NAMALWA (cell line): ENCODE data around the gene PRMT7.
A peak's percentile ranks its signal among the peaks of the same experiment; 100 is the strongest.

ENCODE experiments used
- DNase-seq: peaks from one replicate; pipeline ENCODE4 v3.0.0-alpha.2; 2015; ENCODE audit warnings: low spot score

PRMT7 gene

DNA sequence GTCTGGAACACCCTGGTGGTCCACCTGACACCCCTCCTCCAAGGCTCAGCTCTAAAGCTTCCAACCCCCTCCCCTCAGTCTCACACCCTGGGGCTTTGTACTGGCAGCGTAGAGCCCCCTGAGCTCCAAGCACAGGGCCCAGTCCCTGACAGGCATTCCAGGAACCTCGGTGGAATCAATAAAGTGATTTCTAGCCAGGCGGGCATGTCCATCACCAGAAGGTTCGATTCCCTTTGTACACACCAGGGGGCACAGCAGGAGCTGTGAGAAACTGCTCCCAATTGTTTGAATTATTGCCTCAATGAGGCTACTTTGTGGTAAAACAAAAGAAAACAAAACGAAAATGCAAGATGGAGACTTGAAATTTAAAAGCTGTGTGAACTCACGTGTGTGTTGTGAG lies 85.7 kb downstream of the PRMT7 start:
- DNase-seq, result peak; percentile 63

DNA sequence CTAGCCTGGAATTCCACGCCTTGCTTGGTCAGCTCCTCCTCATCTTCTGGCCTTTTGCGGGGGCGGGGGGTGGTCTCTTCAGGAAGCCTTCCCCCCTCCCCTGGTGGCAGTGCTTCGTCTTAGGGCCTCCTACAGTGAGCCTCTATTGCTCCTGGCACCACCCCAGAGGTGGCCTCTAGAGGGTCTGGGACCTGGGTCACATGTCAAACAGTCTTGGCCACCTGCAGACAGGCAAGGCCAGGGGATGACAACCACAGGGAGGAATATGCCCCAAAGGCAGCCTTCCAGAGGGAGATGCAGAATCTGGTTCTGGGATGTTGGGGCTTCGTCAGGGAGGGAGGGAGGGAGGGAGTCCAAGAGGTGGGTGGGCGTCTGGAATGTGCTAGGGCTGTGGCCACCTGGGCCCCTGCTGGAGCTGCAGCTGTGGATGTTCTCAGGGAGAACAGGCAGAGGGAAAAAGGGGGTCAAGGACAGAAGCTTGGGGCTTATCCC lies 86.9 kb downstream of the PRMT7 start:
- DNase-seq, result no peak

DNA sequence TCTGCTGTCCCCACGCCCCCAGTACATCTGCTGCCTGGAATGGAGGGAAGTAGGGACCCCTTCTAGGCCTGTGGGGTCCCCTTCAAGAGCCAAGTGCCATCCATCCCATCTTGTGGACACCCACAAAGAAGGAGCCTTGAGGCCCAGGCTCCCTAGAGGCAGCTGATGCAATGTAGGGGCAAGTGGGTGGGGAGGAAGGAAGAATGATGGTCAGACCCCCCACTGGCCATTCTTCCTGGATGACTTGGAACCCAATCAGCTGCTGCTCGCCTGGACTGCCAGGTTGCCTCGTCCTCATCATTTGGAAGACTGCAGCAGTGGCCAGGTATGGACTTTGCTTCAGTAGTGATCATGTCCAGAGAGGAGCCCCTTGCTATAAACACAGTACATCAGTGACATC lies 88.6 kb downstream of the PRMT7 start:
- DNase-seq, result no peak

DNA sequence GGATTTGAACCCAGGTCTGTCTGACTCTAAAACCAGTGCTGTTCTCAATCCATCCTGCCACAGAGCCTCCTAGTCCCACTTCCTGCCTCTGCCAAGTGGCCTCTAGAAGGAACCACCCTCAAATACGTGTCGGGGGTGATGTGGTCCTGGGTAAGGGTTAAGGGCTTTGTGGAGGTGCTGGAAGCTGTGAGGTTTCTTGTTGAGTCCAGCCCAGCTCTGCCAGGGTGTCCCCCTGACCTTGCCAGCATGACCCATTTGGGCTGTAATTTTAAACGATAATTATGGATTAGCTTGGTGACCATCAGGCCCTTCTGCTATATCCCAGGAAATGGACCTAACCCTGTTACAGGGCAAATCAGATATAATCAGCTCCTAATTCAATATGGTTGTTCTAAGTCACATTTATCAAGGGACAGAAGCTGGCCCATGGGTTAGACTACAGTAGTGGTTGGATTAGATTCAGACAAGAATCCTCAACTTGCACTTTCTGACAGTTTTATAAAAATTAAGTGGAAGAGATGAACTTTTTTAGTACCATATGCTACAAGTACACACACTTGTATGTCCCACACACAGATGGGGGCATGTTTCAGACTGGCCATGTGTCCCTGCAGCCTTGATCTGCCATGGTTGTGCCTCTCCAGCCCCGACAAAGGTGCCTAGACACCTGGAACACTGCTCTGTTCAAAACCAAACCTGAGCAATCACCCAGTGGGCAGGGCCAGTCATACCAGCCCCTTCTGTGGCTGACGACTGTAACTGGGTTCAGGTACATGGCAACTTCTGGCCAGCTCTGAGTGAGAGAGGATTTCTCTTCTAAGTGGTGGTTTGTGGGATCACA lies 89.5 kb downstream of the PRMT7 start:
- DNase-seq, result no peak

DNA sequence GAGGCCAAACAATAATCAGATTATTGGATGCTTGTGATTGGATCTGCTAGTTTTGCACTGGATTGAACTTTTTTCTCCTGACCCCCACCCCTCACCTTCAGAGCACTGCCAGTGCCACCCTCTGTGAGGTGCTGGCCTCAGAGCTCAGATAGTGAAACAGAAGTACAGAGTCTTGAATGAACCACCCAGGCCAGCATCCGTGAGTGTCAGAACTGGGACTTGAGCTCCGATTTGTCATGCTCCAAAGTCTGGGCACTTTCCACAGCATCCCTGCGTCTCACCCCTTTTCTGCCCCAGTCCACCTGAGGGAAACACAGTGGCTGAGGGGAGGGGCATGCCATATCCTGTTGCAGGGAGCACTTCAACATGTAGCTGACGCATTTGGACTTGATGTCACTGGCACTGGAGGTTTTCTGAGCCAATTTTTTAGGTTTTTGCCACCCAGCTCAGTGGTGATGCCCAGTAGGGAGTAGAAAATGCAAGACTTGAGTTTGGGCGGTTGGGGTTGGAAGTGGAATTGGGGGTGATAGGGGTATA lies 90.2 kb downstream of the PRMT7 start:
- no peak for DNase-seq

DNA sequence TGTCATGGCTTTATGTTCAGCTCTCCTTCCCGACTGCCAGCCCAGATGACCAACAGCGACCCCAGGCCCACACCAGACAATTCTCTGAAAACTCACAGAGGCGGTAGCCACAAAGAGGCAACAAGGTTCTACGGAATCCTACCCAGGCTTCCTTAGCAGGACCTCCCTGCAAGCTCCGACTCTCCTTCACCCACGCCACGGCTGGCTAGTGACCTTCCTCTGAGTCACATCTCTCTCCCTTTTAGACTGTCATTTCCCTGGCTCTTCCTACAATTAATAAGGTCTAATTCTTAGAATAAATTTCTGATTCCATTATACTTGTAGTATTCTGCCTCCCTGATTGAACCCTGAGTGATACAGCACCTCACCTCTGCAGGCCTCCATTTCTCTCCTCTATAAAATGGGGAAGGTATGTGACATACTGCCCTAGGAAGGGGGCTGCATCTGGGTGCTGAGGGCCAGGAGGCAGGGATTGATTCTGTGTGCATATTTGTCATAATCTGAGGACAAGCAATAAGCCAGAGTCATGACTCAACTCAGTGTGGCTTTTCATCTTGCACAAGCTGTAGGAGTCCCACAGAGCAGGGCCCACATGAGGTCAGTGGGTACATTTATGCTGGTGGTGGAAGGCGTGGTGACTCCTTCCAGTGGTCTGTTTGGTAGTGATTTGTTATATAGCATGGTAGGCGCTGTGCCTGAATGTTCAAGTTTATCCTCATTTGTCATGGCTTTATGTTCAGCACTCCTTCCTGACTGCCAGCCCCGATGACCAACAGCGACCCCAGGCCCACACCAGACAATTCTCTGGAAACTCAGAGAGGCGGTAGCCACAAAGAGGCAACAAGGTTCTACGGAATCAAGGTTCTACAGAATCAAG lies 91.3 kb downstream of the PRMT7 start:
- DNase-seq, result no peak

DNA sequence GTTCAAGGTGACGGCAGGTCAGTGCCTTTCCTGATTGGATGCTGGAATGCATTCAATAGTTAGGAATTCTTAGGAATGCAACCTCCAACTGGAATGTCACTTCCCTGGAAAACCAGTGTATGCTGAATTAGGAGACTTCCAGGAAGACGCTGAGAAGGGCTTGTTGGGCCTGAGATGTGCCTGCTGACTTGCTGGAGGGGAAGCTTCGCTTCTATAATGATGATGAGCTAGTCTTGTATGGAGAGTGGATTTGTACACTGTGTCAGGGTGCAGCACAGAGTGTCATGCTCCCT lies 91.9 kb downstream of the PRMT7 start:
- no peak for DNase-seq

DNA sequence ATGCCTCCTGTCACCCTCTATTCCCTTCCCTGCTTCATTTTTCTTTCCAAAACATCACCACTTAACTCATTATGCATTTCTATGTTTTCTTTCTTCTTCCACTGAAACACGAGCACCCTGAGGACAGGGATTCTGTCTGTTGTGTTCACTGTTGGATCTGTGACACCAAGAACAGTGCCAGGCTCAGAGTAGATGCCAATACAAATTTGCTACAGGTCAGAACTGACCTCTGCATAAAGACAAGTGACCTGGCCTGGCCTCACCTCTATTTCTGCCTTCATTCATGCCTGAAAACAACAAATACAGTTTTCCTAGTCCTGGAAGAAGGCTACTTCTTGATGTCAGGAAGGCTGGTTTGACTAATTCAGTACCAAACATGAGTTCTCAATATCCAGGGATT lies 92.4 kb downstream of the PRMT7 start:
- DNase-seq, result no peak

DNA sequence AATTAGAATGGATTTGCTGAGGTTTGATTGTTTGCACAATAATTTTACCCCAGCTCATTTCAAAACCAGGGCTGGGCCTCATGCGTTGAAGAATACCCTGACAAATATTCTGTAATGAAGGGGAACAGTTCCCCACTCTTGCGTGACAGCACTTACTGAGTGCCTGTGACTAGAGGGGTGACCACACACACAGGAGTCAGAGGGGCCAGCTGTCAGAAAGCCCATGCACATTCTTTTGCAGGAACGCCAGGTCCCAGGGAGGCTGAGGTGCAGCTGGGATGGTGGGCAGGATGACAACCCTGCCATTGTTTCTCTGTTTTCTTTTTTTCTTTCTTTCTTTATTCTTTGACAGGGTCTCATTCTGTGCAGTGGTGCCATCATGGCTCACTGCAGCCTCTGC lies 92.9 kb downstream of the PRMT7 start:
- no peak for DNase-seq

DNA sequence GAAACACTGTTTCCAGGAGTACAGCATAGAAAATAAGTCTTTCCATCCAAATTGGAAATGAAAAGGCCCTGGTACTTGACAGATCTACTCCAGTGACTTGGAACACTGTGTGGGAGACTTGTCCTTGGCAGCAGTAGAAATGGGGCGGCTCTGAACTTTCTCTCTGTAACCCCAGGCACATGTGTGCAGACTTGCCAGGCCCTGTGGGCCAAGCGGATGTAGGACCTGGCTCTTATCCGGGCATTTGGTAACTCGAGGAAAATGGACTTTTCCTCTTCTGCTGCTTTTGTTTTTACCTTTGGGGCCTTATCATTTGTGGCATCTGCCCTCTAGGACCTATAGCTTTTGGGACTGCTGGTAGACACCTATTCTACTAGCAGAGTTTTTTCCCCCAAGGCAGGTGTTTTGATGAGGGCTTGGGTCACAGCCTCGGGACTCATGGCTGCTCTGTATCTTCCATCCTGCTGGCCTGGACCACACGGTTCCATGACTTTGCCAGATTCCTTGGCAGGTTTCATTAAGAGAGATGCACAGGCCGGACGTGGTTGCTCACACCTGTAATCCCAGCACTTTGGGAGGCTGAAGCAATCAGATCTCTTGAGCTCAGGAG lies 94.0 kb downstream of the PRMT7 start:
- DNase-seq, result no peak

DNA sequence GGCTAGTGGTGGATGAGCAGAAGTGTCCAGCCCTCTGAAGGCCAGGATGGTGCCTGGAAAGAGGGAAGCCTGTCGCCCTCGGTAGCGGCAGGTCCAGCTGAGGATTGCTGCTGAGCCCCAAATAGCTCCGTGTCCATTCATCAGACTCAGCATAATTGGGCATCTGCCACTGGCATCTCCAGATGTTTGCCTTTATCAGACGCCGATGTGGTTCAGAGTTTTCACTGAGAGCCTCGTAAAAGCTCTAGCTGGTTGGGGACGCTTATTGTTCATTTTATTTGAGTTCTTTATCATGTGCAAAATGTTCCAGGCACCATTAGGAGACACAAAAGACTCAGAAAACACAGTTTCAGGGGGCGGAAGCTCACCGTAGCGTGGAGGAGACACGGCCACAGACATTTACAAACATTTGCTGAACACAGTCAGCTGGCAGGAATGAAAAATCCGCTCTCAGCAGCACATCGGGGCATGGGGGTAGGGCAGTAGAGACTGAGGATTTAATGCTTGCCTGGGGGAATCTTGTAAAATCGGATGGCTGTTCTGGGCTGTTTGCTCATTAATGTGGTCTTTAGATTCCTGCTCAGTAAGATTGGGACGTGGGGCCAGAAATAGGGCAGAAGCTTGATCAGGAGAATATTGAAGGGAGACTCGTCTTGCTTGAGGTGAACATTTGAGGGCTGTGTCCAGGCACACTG lies 95.8 kb downstream of the PRMT7 start:
- no peak for DNase-seq
